ENCODE measurements around the gene CASTOR1. TPM values are rescaled to one million over a fixed set of nuclear protein-coding genes. Genes with fewer than 3 reads are reported as not detected.

The CASTOR1 gene
- total RNA-seq, 1 experiment from 2014 or later, result 14.0 TPM

- in situ Hi-C loops (cut with HindIII; ENCODE audit: low pct_unique_long_range_greater_than_20kb, low sequenced_read_pairs), result no loop called here
- no peak for DNase-seq (ENCODE audit: low read depth)
Observed at GRCh38 chr22:30324014-30324730, 34.9 kb upstream of the CASTOR1 start.

DNA sequence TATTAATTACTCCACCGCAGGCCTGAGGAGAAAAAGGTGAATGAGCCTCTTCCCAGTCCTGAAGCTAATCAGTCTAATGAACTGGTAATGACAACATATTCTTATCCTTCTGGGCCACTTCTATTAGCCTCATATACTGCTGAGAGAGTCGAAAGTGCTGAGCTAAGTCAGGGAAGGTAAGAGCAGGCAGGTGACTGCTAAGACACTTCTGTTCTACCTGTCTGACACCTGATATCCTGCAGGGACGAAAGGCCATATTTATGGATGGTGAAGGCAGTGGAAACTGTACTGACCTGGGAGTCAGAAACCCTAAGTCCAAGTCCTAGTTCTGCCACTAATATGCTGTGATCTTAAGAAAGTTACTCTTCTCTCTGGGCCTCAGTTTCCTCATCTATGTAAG is 33.9 kb upstream of the CASTOR1 start:
- DNase-seq (ENCODE audit: low read depth), result no peak
- in situ Hi-C loops (cut with HindIII; ENCODE audit: low pct_unique_long_range_greater_than_20kb, low sequenced_read_pairs), result no loop called here

- in situ Hi-C loops (cut with HindIII; ENCODE audit: low pct_unique_long_range_greater_than_20kb, low sequenced_read_pairs), result no loop called here
- no peak for DNase-seq (ENCODE audit: low read depth)
Observed at GRCh38 chr22:30321461-30321860, 32.2 kb upstream of the CASTOR1 start.

- in situ Hi-C loops (cut with HindIII; ENCODE audit: low pct_unique_long_range_greater_than_20kb, low sequenced_read_pairs), result no loop called here
- no peak for DNase-seq (ENCODE audit: low read depth)
Observed at GRCh38 chr22:30320021-30320556, 30.8 kb upstream of the CASTOR1 start.

DNA sequence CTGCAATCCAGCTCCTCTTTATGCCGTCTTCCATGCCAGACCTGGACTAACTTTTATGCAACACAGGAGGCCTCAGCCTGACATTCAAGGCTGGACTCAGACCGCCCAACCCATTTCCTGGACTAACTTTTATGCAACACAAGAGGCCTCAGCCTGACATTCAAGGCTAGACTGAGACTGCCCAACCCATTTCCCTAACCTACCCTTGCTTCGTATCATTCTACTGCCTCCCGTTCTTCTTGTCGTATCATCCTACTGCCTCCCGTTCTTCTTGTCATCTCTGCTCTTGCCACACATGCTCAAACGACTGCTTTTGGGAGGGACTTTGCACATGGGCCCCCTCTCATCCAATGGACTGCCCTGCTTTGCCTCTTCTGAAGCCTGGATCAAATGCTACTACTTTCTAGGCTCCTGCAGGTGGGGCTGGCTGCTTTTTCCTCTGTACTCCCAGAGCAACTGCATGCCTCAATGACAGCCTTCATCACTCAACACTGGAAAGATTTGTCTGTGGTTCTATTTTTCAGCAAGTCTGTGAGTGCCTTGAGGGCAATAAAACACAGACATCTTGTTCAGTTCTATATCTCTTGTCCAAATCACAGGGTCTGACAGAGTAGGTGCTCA is 29.6 kb upstream of the CASTOR1 start:
- in situ Hi-C loops (cut with HindIII; ENCODE audit: low pct_unique_long_range_greater_than_20kb, low sequenced_read_pairs), result no loop called here
- no peak for DNase-seq (ENCODE audit: low read depth)

DNA sequence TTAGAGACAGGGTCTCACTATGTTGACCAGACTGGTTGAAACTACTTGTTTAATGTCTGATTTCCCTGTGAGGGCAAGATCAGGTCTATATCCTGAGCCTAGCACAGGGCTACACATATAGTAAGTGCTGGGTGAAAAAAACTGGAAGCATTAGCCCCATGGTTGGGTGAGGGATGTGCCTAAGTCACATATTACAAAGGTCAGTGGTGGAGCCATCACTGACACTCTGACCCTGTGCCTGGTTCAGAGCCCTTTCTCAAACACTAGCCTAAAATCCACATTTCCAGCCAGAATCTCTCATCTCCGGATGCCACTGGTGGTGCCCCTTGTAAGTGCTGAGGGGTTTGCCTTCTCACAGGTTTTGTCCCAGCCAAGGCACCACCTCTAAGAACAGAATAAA is 28.5 kb upstream of the CASTOR1 start:
- no peak for DNase-seq (ENCODE audit: low read depth)
- in situ Hi-C loops (cut with HindIII; ENCODE audit: low pct_unique_long_range_greater_than_20kb, low sequenced_read_pairs), result no loop called here

DNA sequence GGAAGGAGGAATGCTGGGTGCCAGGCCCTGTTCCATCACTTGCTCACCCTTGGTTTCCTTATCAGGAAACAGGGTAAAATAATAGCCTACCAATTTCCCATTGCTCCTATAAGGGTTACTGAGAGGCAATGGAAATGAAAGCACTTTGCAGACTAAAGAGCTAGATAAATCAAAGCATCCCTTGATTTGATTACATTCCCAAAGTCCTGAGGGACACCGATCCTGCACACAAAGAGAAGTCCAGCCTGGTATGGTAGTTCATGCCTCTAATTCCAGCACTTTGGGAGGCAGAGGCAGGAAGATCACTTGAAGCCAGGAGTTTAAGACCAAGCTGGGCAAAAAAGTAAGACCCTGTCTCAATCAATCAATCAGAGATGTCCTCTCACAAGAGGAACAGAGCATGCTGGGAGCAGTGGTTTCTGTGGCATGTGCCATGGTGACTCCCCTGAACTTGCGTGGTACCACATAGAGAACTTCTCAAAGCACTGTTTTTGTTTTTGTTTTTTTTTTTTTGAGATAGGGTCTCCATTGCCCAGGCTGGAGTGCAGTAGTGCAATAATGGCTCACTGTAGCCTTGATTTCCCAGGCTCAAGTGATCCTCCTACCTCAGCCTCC is 26.8 kb upstream of the CASTOR1 start:
- in situ Hi-C loops (cut with HindIII; ENCODE audit: low pct_unique_long_range_greater_than_20kb, low sequenced_read_pairs), result no loop called here
- no peak for DNase-seq (ENCODE audit: low read depth)

DNA sequence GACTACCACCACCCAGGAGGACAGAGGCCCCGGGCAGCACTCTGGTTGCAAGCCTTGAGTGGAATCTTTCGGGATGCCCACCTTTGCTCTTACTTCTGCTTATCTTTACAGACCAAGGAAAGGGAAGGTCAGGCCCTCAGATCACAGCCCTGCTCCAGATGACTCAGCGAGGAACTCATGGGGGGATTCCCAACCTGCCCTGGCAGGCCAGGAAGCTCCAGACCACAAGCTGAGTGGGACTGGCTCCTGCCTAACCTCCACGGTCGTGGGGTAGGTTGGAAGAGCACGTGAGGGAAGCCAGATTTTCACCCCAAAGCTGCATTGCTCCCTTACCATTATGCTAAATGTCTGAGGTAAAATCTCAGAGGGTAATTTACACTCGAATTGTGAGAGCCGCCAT is 25.6 kb upstream of the CASTOR1 start:
- peak; percentile 72 for DNase-seq (ENCODE audit: low read depth)
- in situ Hi-C loops (cut with HindIII; ENCODE audit: low pct_unique_long_range_greater_than_20kb, low sequenced_read_pairs), result no loop called here

DNA sequence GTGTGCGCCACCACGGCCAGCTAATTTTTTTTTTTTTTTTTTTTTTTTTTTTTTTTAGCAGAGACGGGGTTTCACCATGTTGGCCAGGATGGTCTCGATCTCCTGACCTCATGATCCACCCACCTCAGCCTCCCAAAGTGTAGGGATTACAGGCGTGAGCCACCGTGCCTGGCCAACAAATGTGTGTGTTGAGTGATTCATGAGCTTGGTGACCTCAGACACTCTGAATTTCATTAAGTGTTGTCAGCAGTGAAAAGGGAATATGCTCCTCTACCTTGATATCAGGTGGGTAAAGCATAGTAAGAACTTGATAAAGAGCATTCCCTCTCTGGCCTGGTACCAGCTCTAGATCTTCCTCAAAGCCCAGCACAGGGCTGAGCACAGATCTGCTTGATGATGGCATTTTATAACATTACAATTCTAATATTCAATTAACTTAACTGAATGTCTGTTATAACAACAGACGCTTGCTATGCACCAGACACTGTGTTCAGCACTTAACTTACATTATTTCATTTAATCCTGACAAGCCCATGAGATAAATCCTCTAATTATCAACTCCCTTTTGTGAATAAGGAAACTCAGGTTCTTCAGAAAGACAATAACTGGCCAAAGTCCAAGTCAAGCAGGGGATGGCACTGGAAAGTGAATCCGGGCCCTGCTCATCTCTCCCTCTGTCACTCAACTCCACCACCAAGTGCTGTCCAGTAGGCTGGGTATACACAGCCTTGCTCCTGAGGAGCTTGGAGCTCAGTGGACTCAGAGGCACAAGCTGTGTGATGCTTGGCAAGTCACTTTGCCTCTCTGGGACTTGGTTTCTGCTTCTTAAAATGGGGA is 24.4 kb upstream of the CASTOR1 start:
- in situ Hi-C loops (cut with HindIII; ENCODE audit: low pct_unique_long_range_greater_than_20kb, low sequenced_read_pairs), result no loop called here

GRCh38 chr22:30312053-30312452 is 22.7 kb upstream of the CASTOR1 start:
- peak; percentile 97 for DNase-seq (ENCODE audit: low read depth)
- in situ Hi-C loops (cut with HindIII; ENCODE audit: low pct_unique_long_range_greater_than_20kb, low sequenced_read_pairs), result no loop called here

More for the DNA sequence above, 24.4 kb upstream of the CASTOR1 start:
- peak; percentile 48 for DNase-seq (ENCODE audit: low read depth)

DNA sequence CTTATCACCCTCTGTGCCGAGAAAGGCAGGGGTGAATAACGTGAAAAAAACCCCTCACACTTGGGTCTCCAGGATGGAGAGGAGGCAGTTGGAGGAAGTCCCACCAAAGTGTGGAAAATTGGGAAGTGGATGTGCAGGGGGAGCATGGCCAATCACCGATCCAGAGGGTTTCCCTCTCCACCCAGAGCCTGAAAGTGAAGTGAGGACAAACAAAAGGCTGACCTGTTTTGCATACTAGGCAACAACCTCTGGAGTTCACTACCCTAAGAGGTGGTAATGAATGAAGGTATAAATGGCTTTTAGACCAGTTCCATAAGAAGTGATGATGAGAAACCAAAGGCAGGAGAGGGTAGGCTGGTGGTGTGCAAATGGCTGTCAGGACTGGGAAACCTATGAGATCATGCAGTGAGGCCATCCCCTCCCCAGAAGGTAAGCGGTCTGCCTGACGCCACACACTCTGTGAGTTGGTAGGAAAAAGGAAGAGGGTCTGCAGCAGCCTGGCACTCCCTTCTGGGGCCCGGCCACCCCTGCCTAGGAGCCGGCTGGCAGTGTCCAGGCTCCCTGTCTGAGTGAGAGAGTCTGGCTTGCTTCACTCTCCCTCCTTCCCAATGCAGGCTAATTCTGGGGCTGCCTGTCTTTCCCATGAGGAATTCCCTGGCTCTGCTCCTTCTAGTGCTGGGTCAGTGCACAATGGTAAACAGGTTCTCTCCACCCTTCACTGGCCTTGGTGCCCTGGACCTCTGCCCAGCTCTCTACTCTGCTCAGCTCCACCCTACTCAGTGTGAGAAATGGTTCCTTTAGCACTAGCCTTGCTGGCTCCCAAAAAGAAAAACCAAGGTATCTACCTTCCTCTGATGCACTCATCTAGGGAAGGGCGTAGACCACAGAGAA is 21.8 kb upstream of the CASTOR1 start:
- DNase-seq (ENCODE audit: low read depth), result peak; percentile 97
- in situ Hi-C loops (cut with HindIII; ENCODE audit: low pct_unique_long_range_greater_than_20kb, low sequenced_read_pairs), result no loop called here

- in situ Hi-C loops (cut with HindIII; ENCODE audit: low pct_unique_long_range_greater_than_20kb, low sequenced_read_pairs), result no loop called here
- DNase-seq (ENCODE audit: low read depth), result peak; percentile 59
Observed at GRCh38 chr22:30309951-30310741, 20.8 kb upstream of the CASTOR1 start.

DNA sequence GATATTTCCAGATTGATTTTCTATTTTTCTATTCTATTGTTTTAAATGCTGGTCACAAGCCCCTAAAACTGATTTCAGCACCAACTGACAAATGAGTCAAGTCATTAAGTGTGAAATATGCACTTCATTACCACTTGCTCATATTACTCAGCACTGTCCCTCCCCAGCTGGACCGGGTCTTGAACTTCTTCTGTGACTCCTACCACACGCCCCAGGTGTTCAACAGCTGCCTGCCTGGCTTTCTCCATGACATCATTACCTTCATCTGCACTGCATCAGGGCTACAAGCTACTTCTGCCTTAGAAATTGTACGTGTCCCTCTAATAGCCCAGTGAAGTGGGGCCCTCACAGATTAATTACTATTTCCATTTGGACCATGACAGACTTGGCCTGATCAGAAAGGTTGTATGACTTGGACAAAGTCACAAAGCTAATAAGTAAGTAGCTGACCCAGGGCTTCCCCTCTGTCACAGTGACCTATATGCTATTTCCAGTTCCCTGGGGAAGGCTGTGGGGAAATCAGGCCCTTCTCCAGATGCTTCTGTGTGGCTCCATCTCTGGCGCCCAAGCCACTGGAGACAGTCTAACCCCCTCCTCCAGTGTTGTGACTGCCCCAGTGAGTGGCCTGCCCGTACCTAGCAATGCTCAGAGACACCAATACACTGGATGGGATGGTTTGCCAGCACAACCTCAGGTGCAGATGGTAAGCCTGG is 19.4 kb upstream of the CASTOR1 start:
- in situ Hi-C loops (cut with HindIII; ENCODE audit: low pct_unique_long_range_greater_than_20kb, low sequenced_read_pairs), result no loop called here
- peak; percentile 57 for DNase-seq (ENCODE audit: low read depth)

GRCh38 chr22:30308093-30308492 is 18.8 kb upstream of the CASTOR1 start:
- in situ Hi-C loops (cut with HindIII; ENCODE audit: low pct_unique_long_range_greater_than_20kb, low sequenced_read_pairs), result no loop called here
- no peak for DNase-seq (ENCODE audit: low read depth)

DNA sequence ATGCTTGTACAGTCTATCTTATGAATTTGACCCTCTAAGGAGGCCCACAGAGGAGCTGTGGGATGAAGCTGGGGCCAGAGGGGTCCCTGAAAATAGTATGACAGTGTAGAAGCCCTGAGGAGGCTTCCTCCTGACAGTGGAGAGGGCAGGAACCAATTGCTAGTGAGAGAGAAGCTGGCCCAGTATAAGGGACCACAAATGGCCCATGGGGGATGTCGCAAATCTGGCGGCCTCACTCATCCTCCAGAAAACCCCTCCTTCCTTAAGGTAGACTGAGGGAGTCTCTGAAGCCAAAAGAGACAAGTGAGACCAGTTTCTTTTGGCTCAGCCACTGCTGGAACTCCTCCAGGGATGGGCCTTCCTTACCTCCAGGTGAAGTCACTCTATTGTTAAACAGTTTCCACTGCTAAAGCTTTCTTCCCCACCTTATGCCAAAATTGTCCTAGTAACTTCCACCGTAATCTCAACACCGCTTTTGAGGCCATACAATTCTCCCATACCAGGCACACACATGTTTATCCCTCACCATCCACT is 17.8 kb upstream of the CASTOR1 start:
- in situ Hi-C loops (cut with HindIII; ENCODE audit: low pct_unique_long_range_greater_than_20kb, low sequenced_read_pairs), result no loop called here
- DNase-seq (ENCODE audit: low read depth), result no peak

- DNase-seq (ENCODE audit: low read depth), result no peak
- in situ Hi-C loops (cut with HindIII; ENCODE audit: low pct_unique_long_range_greater_than_20kb, low sequenced_read_pairs), result no loop called here
Observed at GRCh38 chr22:30306627-30307011, 17.3 kb upstream of the CASTOR1 start.
